Measurements from ENCODE around the gene SPIN2B.
"Not testable (repeated sequence)": the region's sequence is repeated elsewhere in the genome, so short reads cannot be mapped to it uniquely, and the experiment has no call there.

Gene SPIN2B

GRCh38 chrX:57121162-57121755 is at the start of gene SPIN2B:
TSS of gene SPIN2B (minus strand) at chrX:57121548.
- Histone ChIP-seq H3K27ac (peak within 1 kb of the TSS in 20 of 21 experiments; percentile 56 to 80 (median 73)), H3K4me3 (peak within 1 kb of the TSS; percentile 45 to 59 (median 53))

GRCh38 chrX:57156397-57157049 is 35.2 kb upstream of the SPIN2B start:
- Histone ChIP-seq H3K4me3 (no peak overlapping the region), H3K27ac (no peak overlapping the region)

DNA sequence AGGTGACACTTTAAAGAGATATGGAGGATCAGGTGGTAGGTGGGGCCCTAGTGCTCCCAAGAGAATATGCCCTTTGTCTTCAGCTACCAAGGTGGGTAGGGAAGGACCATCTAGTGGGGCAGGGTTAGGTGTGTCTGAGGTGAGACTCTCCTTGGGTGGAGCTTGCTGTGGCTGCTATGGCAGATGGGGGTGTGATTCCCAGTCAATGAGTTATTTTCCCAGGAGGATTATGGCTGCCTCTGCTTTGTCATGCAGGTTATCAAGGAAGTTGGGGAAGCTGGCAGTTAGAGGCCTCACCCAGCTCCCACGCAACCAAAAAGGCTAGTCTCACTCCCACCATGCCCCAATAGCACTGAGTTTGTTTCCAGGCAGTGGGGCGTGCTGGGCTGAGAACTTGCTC is 33.8 kb upstream of the SPIN2B start:
- Histone ChIP-seq H3K4me3 (no peak overlapping the region), H3K27ac (no peak overlapping the region)

GRCh38 chrX:57152222-57152621 is 30.9 kb upstream of the SPIN2B start:
- not testable (repeated sequence) for H3K27ac ChIP-seq, H3K4me3 ChIP-seq

- no peak overlapping the region for H3K27ac ChIP-seq
- no peak overlapping the region for H3K4me3 ChIP-seq
Measured at GRCh38 chrX:57138674-57139073, 17.3 kb upstream of the SPIN2B start.

- Histone ChIP-seq H3K4me3 (peak overlapping the region in 3 of 7 experiments; percentile 2 to 34 (median 16)), H3K27ac (no peak overlapping the region)
Measured at GRCh38 chrX:57137501-57137900, 16.2 kb upstream of the SPIN2B start.

DNA sequence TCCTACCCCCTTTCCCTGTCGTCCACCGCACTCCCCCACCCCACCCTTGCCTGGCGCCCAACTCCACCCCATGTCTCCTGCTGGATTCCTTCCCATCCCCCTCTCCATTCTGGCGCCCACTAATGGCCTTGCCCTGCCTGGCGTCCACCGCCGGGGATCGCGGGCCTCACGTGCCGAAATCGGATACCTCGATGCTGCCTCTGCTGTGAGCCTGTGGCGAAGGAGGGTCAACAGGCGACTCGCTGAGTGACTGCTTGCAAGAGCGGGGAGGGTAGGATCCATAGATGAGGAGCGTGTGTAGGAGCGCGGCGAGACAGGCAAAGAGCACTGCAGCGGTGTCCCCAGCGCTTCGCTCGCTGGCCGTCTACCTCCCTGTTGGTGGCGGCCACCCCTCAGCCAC is 15.7 kb upstream of the SPIN2B start, which contains the start of gene SPIN2A:
Gene SPIN2A (minus strand): TSS at position 325 of the 400 bp plus-strand sequence. CDS start 800 bp downstream, outside the sequence.
- H3K4me3 ChIP-seq, result peak within 1 kb of the TSS in 3 of 7 experiments; percentile 2 to 34 (median 16)
- not testable (repeated sequence) for H3K27ac ChIP-seq

DNA sequence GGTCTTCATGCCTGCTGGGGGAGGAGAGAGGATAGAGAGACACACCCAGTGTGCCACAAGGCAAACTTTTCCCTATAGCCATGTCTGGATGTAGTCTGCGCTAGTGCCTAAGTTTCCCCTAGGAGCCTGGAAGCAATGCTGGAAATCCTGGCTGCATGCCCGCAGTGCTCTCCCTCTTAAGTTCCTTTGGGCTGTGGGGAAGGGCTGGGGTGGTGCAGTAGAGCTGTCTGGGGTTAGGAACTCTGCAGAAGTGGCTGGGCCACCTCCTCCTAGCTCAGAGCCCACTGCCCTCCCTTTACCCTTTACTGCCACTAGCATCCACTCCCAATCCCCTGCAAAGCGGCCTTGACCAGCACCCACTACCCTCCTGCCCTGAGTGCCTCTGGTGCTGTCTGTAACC is 15.2 kb upstream of the SPIN2B start:
- H3K27ac ChIP-seq, result not testable (repeated sequence)
- peak overlapping the region in 1 of 7 experiments; percentile 34 for H3K4me3 ChIP-seq

DNA sequence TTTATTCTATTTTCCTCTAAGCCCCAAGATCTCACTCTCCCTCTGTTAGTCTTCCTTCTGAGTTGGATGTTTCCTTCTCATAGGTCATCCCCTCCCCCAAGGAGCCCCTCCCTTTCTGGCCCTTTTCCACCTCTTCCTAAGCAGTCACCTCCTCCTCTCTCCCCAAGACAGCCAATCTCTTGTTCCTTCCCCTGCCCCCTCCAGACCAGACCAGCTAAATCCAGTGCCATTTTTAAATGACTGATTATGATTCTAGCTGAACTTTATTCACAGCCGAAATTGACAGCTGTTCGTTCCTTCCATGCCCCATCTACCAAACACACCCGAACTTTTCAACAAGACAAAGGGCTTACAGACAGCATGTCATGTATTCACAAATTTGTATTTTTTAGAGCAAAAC is 13.9 kb upstream of the SPIN2B start:
- no peak overlapping the region for H3K27ac ChIP-seq
- H3K4me3 ChIP-seq, result no peak overlapping the region

DNA sequence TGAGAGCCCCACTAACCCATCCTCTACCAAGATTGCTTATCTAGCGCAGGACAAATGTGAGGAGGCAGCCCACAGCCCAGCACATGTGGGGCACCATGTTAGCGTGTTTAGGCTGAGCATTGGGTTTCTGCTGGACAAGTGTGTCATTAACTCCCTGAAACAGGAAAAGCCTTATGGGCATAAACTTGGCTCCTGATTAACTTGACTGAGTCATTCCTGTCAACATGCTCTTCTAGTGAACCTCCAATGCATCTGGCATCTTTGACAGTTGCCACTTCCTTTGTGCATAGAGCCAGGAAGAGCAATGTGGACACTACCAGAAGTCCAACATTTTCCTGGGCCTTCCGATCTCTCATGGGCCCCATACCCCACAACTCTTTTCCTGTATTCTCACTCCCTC is 13.4 kb upstream of the SPIN2B start:
- Histone ChIP-seq H3K27ac (no peak overlapping the region), H3K4me3 (no peak overlapping the region)

- H3K4me3 ChIP-seq, result no peak overlapping the region
- no peak overlapping the region for H3K27ac ChIP-seq
Measured at GRCh38 chrX:57133706-57134105, 12.4 kb upstream of the SPIN2B start.

DNA sequence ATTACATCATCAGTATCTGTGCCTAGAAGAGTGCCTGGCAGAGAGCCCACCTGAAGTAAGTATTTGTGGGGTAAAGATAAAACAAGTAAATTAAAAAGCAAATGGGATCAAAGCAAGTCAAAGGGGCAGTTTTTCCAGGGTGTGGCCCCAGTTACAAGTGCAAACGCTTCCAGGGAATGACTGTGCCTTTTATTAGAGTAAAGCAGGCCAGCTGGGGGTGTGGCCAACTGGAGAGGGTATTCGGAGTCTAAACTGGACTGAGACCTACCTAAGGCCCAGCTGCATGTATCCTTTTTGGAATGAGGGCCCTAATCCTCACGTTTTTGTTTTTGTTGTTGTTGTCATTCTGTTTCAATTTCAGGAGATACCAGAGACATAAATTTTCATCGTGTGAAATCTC is 11.9 kb upstream of the SPIN2B start:
- not testable (repeated sequence) for H3K27ac ChIP-seq, H3K4me3 ChIP-seq

DNA sequence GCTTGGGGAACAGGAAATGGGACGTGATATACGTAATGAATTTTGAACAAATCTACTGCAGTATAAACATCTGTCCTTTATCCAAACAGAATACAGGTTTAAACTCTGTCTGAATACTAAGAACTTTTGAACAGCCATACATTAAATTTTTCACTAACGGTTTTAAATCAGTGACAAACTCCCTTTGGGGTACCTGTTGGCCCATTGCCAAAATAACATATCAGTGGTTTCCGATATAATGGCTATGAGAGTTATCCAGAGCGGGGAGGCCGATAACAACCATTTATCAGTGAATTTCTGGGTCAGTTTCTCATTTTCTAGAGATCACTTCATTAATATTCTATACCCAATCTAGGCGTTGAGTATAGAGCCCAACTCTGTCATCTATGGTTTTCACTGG is 10.7 kb upstream of the SPIN2B start:
- H3K4me3 ChIP-seq, result no peak overlapping the region

DNA sequence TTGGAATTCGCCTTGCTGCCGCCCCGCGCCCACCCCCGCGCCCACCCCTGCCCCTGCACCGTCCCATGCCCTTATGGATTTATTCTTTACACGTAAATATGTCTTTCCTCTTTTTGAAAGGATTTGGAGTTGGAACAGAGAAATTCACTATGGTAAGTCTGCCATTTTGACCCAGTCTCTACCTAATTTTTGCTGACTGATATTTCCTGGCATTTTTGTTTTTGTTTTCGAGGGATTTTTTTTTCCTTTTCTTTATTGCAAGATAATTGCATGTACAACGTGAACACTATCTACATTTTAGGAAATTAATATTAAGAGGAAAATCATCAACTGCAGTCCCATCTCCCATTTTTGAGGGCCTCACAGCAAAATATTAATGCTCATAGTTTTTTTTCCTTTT is 468 bp upstream of the SPIN2B start:
- Histone ChIP-seq H3K27ac (peak overlapping the region in 19 of 21 experiments; percentile 66 to 80 (median 73)), H3K4me3 (peak overlapping the region; percentile 45 to 59 (median 53))

More for the DNA sequence above, 10.7 kb upstream of the SPIN2B start:
- H3K27ac ChIP-seq, result no peak overlapping the region

GRCh38 chrX:57120619-57121161 is 658 bp downstream of the SPIN2B start:
- Histone ChIP-seq H3K27ac (peak overlapping the region in 20 of 21 experiments; percentile 56 to 80 (median 73)), H3K4me3 (peak overlapping the region; percentile 45 to 59 (median 53))

DNA sequence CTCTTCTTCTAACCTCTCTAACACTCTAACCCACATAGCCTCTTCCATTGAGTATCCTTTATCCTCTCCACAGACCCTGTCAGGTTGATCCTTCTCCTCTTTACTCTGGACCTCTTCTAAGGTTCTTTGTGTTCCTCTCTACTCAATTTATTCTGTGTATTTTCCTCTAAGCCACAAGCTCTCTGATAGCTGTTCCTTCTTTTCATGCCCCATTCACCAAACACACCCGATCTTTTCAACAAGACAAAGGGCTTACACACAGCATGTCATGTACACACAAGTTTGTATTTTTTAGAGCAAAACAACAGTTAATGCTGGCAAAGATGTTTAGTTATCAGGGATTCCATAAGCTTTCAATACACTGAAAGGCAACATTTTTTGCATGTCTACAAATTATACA is 1.9 kb downstream of the SPIN2B start:
- H3K4me3 ChIP-seq, result no peak overlapping the region
- H3K27ac ChIP-seq, result no peak overlapping the region

DNA sequence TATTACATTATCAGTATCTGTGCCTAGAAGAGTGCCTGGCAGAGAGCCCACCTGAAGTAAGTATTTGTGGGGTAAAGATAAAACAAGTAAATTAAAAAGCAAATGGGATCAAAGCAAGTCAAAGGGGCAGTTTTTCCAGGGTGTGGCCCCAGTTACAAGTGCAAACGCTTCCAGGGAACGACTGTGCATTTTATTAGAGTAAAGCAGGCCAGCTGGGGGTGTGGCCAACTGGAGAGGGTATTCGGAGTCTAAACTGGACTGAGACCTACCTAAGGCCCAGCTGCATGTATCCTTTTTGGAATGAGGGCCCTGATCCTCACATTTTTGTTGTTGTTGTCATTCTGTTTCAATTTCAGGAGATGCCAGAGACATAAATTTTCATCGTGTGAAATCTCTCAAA is 3.8 kb downstream of the SPIN2B start:
- not testable (repeated sequence) for H3K27ac ChIP-seq, H3K4me3 ChIP-seq

GRCh38 chrX:57104921-57105398 is 16.4 kb downstream of the SPIN2B start:
- no peak overlapping the region for H3K4me3 ChIP-seq
- H3K27ac ChIP-seq, result no peak overlapping the region

- Histone ChIP-seq H3K4me3 (no peak overlapping the region), H3K27ac (no peak overlapping the region)
Measured at GRCh38 chrX:57104406-57104805, 16.9 kb downstream of the SPIN2B start.

DNA sequence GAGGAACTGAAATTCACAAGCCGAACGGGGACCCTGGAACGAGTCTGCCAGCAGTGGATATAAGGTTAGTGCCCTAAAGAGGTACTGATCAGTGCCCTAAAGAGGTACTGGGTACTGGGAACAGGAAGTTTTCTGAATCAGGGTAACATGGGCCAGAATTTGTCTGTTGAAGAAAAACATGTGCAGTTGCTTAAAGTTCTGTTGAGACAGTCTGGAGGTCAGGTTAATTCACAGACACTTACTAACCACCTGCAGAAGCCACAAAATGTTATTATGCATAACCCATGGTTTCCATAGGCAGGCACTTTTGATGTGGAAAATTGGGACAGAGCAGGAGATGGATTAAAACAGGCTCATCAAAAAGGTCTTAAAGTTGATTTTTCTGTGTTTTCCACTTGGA is 17.9 kb downstream of the SPIN2B start:
- H3K27ac ChIP-seq, result no peak overlapping the region
- H3K4me3 ChIP-seq, result no peak overlapping the region

- not testable (repeated sequence) for H3K27ac ChIP-seq, H3K4me3 ChIP-seq
Measured at GRCh38 chrX:57102918-57103317, 18.4 kb downstream of the SPIN2B start.
